Chondrocyte (in vitro differentiated cells): ENCODE data around the gene CYP4F8. TPM values are rescaled to one million over a fixed set of nuclear protein-coding genes. Genes with fewer than 3 reads are reported as not detected.
"Not testable (repeated sequence)": the region's sequence is repeated elsewhere in the genome, so short reads cannot be mapped to it uniquely, and the experiment has no call there.

Experiments
- DNase-seq: peaks from one replicate; pipeline ENCODE4 v3.0.0; 2021; ENCODE audit warnings: mixed read lengths, low spot score
- H3K27ac Mint-ChIP-seq: one replicate; pipeline ENCODE4 v1.8.0; 2021; ENCODE audit warnings: mild to moderate bottlenecking, moderate library complexity, mixed read lengths; ENCODE audit not compliant: unreplicated experiment
- H3K27me3 Mint-ChIP-seq: 2 replicates; pipeline ENCODE4 v1.8.0; 2021; ENCODE audit warnings: low read depth, mixed read lengths
- H3K36me3 Mint-ChIP-seq: 2 replicates; pipeline ENCODE4 v1.8.0; 2021; ENCODE audit warnings: low read depth, mixed read lengths
- H3K4me1 Mint-ChIP-seq: 2 replicates; pipeline ENCODE4 v1.8.0; 2021; ENCODE audit warnings: low read depth, mild to moderate bottlenecking, mixed read lengths
- H3K4me3 Mint-ChIP-seq: one replicate; pipeline ENCODE4 v1.8.0; 2021; ENCODE audit warnings: mild to moderate bottlenecking, moderate library complexity, mixed read lengths; ENCODE audit not compliant: unreplicated experiment
- H3K9me3 Mint-ChIP-seq: 2 replicates; pipeline ENCODE4 v1.8.0; 2021; ENCODE audit warnings: low read depth, mixed read lengths
- total RNA-seq: library from RNA; stranded (reverse); gene quantifications from 3 replicates; pipeline ENCODE4 v1.2.1, GENCODE V29; 2021
- TF ChIP-seq, protein P1 (sequence below): fragments of 200-600 bp; sonication (generic); IDR thresholded peaks from 2 replicates; pipeline ENCODE4 v1.5.0; 2021; ENCODE audit warnings: antibody characterized with exemption, mild to moderate bottlenecking, moderate library complexity

CYP4F8 gene
- total RNA-seq, 1 donor from 2014 or later = not detected

DNA sequence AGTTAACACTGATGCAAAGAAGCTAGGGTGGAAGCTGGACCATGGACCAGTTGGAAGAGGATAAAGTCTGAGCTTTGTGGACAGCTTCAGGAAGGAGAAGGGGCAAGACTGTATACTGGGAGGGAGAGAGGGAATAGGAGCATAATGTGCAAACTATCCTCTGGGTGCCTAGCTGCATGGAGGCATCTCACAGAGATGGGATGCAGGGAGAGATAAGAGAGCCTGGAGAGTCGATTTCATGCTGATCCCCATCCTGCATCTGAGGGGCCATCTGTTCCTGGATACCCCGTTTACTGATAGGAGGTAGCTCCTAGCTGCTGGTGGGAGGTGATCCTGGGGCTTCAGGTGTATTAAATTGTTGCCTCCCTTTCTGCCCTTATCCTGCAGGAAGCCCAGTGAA is 34.5 kb downstream of the CYP4F8 start:
- no peaks in the 10 kb centered on the region for H3K36me3 Mint-ChIP-seq

DNA sequence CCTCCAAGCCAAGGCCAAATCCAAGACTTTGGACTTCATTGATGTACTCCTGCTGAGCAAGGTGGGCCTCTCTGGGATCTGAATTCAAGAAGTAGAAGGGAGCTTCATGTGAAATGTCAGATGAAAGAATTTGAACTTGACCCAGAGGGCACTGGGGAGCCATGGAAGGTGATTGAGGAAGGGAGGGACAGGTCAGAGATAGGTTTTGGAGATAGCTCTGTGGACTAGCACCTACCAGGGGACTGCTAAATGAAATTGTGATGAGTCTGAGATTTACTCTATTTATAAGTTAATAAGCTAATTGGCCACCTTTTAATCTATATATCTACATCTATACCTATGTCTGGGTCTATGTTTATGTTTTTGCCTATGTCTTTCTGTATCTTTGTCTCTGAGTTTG is 35.1 kb downstream of the CYP4F8 start:
- H3K36me3 Mint-ChIP-seq, H3K27me3 Mint-ChIP-seq, H3K4me3 Mint-ChIP-seq, DNase-seq, H3K4me1 Mint-ChIP-seq, H3K27ac Mint-ChIP-seq: not testable (repeated sequence)
- peaks cover 26% of the 10 kb centered on the region for H3K9me3 Mint-ChIP-seq

More for the DNA sequence above, 34.5 kb downstream of the CYP4F8 start:
- TF ChIP-seq, protein P1, sequence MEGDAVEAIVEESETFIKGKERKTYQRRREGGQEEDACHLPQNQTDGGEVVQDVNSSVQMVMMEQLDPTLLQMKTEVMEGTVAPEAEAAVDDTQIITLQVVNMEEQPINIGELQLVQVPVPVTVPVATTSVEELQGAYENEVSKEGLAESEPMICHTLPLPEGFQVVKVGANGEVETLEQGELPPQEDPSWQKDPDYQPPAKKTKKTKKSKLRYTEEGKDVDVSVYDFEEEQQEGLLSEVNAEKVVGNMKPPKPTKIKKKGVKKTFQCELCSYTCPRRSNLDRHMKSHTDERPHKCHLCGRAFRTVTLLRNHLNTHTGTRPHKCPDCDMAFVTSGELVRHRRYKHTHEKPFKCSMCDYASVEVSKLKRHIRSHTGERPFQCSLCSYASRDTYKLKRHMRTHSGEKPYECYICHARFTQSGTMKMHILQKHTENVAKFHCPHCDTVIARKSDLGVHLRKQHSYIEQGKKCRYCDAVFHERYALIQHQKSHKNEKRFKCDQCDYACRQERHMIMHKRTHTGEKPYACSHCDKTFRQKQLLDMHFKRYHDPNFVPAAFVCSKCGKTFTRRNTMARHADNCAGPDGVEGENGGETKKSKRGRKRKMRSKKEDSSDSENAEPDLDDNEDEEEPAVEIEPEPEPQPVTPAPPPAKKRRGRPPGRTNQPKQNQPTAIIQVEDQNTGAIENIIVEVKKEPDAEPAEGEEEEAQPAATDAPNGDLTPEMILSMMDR = no peak
- no peaks in the 10 kb centered on the region for H3K4me1 Mint-ChIP-seq
- H3K27me3 Mint-ChIP-seq = peaks cover 4% of the 10 kb centered on the region
- no peak overlapping the region for H3K27ac Mint-ChIP-seq
- peaks cover 26% of the 10 kb centered on the region for H3K9me3 Mint-ChIP-seq
- DNase-seq = no peak
- H3K4me3 Mint-ChIP-seq = no peak overlapping the region

DNA sequence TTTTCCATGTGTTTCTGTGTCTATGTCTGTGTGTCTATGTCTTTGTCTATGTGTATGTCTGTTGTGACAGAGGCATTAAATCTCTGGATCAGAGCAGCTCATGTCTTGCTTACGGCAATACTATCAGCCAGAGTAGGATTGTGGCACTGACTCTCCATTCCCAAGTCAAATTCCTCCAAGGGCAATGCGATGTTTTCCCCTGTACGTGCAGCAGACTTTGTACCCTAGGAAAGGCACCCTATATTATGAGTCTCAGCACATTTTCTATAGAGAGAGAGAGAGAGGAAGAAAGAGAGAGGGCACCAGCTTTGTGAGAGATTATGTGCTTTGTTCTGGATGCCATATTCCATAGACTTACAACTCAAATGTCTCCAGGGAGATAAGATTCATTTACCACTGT is 36.8 kb downstream of the CYP4F8 start:
- Mint-ChIP-seq H3K36me3 (no peaks in the 10 kb centered on the region), H3K4me3 (no peak overlapping the region), H3K9me3 (peaks cover 21% of the 10 kb centered on the region), H3K27ac (no peak overlapping the region), H3K4me1 (no peaks in the 10 kb centered on the region), H3K27me3 (peaks cover 4% of the 10 kb centered on the region)
- DNase-seq = no peak
- TF ChIP-seq, protein P1 = no peak

DNA sequence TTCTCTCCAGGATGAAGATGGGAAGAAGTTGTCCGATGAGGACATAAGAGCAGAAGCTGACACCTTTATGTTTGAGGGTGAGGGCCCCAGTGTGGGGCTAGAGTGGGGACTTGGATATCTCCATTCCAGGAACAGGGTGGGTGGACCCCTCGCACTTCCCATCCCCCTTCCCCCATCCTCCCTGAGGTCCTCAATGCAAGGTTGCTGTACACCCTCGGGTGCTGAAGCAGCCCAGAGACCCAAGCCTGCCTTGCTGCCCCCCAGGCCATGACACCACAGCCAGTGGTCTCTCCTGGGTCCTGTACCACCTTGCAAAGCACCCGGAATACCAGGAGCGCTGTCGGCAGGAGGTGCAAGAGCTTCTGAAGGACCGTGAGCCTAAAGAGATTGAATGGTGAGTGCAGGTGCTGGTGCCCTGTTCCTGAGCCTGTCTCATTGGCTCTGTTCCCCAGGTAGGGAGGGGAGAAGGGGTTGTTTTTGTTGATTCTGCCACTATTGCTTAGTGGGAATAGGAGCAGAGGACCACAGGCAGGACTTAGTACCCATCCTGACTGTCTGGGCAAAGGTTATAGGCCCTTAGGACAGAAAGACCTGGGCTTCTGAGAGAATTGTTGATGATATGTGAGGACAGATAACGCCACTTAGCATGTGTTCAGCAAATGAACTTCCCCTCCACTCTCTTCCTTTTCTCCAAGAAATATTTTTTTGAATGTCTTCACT is 37.7 kb downstream of the CYP4F8 start:
- TF ChIP-seq, protein P1 = no peak
- Mint-ChIP-seq H3K27ac (no peak overlapping the region), H3K4me3 (no peak overlapping the region), H3K4me1 (no peaks in the 10 kb centered on the region), H3K36me3 (no peaks in the 10 kb centered on the region), H3K9me3 (peaks cover 21% of the 10 kb centered on the region), H3K27me3 (peaks cover 4% of the 10 kb centered on the region)
- DNase-seq = no peak

DNA sequence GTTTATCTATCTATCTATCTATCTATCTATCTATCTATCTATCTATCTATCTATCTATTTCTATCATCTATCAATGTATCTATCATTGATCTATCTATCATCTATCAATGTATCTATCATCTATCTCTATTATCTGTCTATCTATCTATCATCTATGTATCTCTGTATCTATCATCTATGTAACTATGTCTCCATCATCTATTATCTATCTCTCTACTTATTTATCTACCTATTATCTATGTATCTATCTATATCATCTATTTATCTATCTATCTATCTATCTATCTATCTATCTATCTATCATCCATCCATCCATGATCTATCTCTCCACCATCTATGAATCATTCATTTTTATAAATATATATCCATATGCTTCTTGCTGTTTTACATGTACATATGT is 41.4 kb downstream of the CYP4F8 start:
- DNase-seq = no peak
- TF ChIP-seq, protein P1 = no peak

DNA sequence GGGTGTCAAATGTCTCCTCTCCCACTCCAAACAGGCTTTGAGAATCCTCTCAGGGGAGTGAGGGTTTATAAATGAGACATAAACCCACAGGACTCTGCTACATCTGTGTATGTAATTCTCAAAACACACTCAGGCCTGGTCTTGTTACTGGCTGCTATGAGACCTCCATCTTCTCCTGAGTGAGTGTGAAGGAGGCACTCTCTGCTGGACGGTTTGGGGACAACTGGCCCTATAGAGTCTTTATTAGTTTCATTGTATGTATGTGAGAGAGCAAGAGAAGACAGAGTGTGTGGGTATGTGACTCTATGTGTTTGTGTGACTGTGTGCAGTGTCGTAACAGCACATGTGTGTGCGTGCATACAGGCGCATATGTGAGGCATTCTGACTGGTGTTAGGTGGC is 48.2 kb downstream of the CYP4F8 start:
- Mint-ChIP-seq H3K36me3 (no peaks in the 10 kb centered on the region), H3K4me3 (no peak overlapping the region), H3K27me3 (no peaks in the 10 kb centered on the region), H3K9me3 (peaks cover 6% of the 10 kb centered on the region), H3K27ac (no peak overlapping the region), H3K4me1 (no peaks in the 10 kb centered on the region)
- TF ChIP-seq, protein P1 = no peak
- DNase-seq = no peak

More for the DNA sequence above, 41.4 kb downstream of the CYP4F8 start:
- no peaks in the 10 kb centered on the region for H3K4me1 Mint-ChIP-seq
- H3K27me3 Mint-ChIP-seq = peaks cover 4% of the 10 kb centered on the region
- H3K27ac Mint-ChIP-seq = no peak overlapping the region
- H3K4me3 Mint-ChIP-seq = no peak overlapping the region
- H3K36me3 Mint-ChIP-seq = no peaks in the 10 kb centered on the region
- peaks cover 4% of the 10 kb centered on the region for H3K9me3 Mint-ChIP-seq
